Measurements from ENCODE around the gene ATP5MC3. TPM values are rescaled to one million over a fixed set of nuclear protein-coding genes. Genes with fewer than 3 reads are reported as not detected.

ATP5MC3 gene
- total RNA-seq, 1 donor = 87.2 TPM

GRCh38 chr2:175205523-175205922, 24.0 kb upstream of the ATP5MC3 start:
- Histone ChIP-seq H3K79me2 (ENCODE audit: insufficient read depth, low read length) (no peaks in the 10 kb centered on the region), H3K27me3 (ENCODE audit: insufficient read depth, low read length) (no peaks in the 10 kb centered on the region), H4K20me1 (ENCODE audit: insufficient read depth, low read length) (no peaks in the 10 kb centered on the region), H3K9me3 (ENCODE audit: low read depth, low read length) (no peaks in the 10 kb centered on the region), H3K36me3 (ENCODE audit: insufficient read depth, low read length) (no peaks in the 10 kb centered on the region), H2AFZ (ENCODE audit: low read length) (no peak overlapping the region), H3K4me2 (ENCODE audit: insufficient read depth, low read length) (no peak overlapping the region), H3K27ac (ENCODE audit: low read depth, low read length) (no peak overlapping the region), H3K4me3 (ENCODE audit: insufficient read depth, low read length) (no peak overlapping the region), H3K4me1 (ENCODE audit: insufficient read depth, low read length) (no peaks in the 10 kb centered on the region)
- peak; percentile 32 for DNase-seq (ENCODE audit: insufficient read length, low spot score, missing footprints)
- no peak for TF ChIP-seq CTCF (IDR thresholded peaks at IDR 0.05; ENCODE audit: extremely low read depth, low read depth, low read length)

DNA sequence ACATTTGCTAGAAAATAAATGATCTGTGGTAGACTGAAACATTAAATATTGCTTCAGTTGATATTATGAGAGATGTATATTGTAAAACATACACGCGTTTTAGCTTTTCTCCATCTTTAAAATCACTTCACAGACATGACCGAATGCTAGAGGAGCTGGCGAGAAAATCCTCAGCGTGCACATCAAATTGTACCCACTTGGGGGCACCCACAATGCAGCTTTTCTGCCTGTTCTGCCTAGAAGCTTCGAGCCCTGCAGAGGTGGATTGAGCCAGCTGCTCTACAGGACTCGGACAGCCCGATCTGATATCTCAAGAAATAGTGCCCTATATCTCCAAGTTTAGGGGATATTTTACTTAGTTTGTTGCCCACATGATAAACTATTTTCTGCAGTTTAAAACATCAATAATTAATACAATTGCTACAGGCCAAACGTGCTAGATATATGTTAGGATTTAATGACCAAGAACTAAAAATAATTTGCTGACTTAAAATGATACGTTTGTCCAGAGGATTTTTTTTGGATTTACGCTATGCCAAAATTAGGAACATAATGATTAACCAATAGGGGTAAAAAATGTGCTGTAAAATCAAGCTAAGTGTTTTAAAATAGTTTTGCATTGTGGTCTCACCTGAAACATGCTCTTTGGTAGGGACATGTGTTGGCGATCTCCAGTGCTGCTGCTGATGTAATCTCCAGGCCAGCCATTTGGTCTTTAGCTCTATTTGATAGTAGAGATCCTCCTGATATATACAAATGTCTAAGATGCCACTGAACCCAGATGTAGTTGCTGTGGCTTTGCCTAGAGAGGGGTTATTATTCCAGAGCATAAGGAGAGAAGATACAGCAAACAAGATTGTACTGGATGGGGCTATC, 22.3 kb upstream of the ATP5MC3 start:
- no peak for DNase-seq (ENCODE audit: insufficient read length, low spot score, missing footprints)
- Histone ChIP-seq H2AFZ (ENCODE audit: low read length) (peak overlapping the region; percentile 36), H3K4me2 (ENCODE audit: insufficient read depth, low read length) (peak overlapping the region; percentile 29), H3K9me3 (ENCODE audit: low read depth, low read length) (no peaks in the 10 kb centered on the region), H3K36me3 (ENCODE audit: insufficient read depth, low read length) (no peaks in the 10 kb centered on the region), H3K27ac (ENCODE audit: low read depth, low read length) (no peak overlapping the region), H3K4me1 (ENCODE audit: insufficient read depth, low read length) (no peaks in the 10 kb centered on the region), H4K20me1 (ENCODE audit: insufficient read depth, low read length) (no peaks in the 10 kb centered on the region), H3K4me3 (ENCODE audit: insufficient read depth, low read length) (no peak overlapping the region), H3K79me2 (ENCODE audit: insufficient read depth, low read length) (no peaks in the 10 kb centered on the region), H3K27me3 (ENCODE audit: insufficient read depth, low read length) (no peaks in the 10 kb centered on the region)
- peak; percentile 66 for TF ChIP-seq CTCF (IDR thresholded peaks at IDR 0.05; ENCODE audit: extremely low read depth, low read depth, low read length)

GRCh38 chr2:175195012-175195411, 13.5 kb upstream of the ATP5MC3 start:
- TF ChIP-seq CTCF (IDR thresholded peaks at IDR 0.05; ENCODE audit: extremely low read depth, low read depth, low read length) = no peak
- no peak overlapping the region for H2AFZ ChIP-seq (ENCODE audit: low read length)
- no peaks in the 10 kb centered on the region for H3K79me2 ChIP-seq (ENCODE audit: insufficient read depth, low read length)
- H3K9me3 ChIP-seq (ENCODE audit: low read depth, low read length) = no peaks in the 10 kb centered on the region
- H4K20me1 ChIP-seq (ENCODE audit: insufficient read depth, low read length) = no peaks in the 10 kb centered on the region
- H3K36me3 ChIP-seq (ENCODE audit: insufficient read depth, low read length) = no peaks in the 10 kb centered on the region
- H3K4me2 ChIP-seq (ENCODE audit: insufficient read depth, low read length) = no peak overlapping the region
- H3K27me3 ChIP-seq (ENCODE audit: insufficient read depth, low read length) = no peaks in the 10 kb centered on the region
- no peak overlapping the region for H3K27ac ChIP-seq (ENCODE audit: low read depth, low read length)
- H3K4me1 ChIP-seq (ENCODE audit: insufficient read depth, low read length) = no peaks in the 10 kb centered on the region
- DNase-seq (ENCODE audit: insufficient read length, low spot score, missing footprints) = no peak
- no peak overlapping the region for H3K4me3 ChIP-seq (ENCODE audit: insufficient read depth, low read length)

- H3K27me3 ChIP-seq (ENCODE audit: insufficient read depth, low read length) = no peaks in the 10 kb centered on the region
- H4K20me1 ChIP-seq (ENCODE audit: insufficient read depth, low read length) = no peaks in the 10 kb centered on the region
- H3K79me2 ChIP-seq (ENCODE audit: insufficient read depth, low read length) = no peaks in the 10 kb centered on the region
- H2AFZ ChIP-seq (ENCODE audit: low read length) = no peak overlapping the region
- H3K4me2 ChIP-seq (ENCODE audit: insufficient read depth, low read length) = no peak overlapping the region
- no peak for DNase-seq (ENCODE audit: insufficient read length, low spot score, missing footprints)
- no peak overlapping the region for H3K4me3 ChIP-seq (ENCODE audit: insufficient read depth, low read length)
- H3K36me3 ChIP-seq (ENCODE audit: insufficient read depth, low read length) = no peaks in the 10 kb centered on the region
- H3K27ac ChIP-seq (ENCODE audit: low read depth, low read length) = no peak overlapping the region
- TF ChIP-seq CTCF (IDR thresholded peaks at IDR 0.05; ENCODE audit: extremely low read depth, low read depth, low read length) = no peak
- H3K9me3 ChIP-seq (ENCODE audit: low read depth, low read length) = no peaks in the 10 kb centered on the region
- no peaks in the 10 kb centered on the region for H3K4me1 ChIP-seq (ENCODE audit: insufficient read depth, low read length)
Observed at GRCh38 chr2:175188761-175189160, 7.3 kb upstream of the ATP5MC3 start.
